SIG-M5 (cell line): Measurements from ENCODE around the gene PCSK9.
"Not testable (repeated sequence)": the region's sequence is repeated elsewhere in the genome, so short reads cannot be mapped to it uniquely, and the experiment has no call there.

Experiments
- DNase-seq: peaks from one replicate; lab custom pipeline; 2025; lab: John Stamatoyannopoulos, UW

PCSK9 gene

GRCh38 chr1:55010194-55010886, 29.0 kb upstream of the PCSK9 start:
- no peak for DNase-seq

GRCh38 chr1:55010887-55011217, 28.5 kb upstream of the PCSK9 start:
- DNase-seq, result no peak

- no peak for DNase-seq
These were observed 26.7 kb upstream of the PCSK9 start for GRCh38 chr1:55012661-55013060.

- DNase-seq, result no peak
These were observed 24.2 kb upstream of the PCSK9 start for GRCh38 chr1:55015123-55015522.

- no peak for DNase-seq
These were observed 23.4 kb upstream of the PCSK9 start for GRCh38 chr1:55015731-55016620.

GRCh38 chr1:55018395-55018794, 21.0 kb upstream of the PCSK9 start:
- no peak for DNase-seq

- DNase-seq, result no peak
These were observed 17.3 kb upstream of the PCSK9 start for GRCh38 chr1:55021942-55022546.

- not testable (repeated sequence) for DNase-seq
These were observed 15.2 kb upstream of the PCSK9 start for GRCh38 chr1:55024163-55024562.

GRCh38 chr1:55026682-55027081, 12.7 kb upstream of the PCSK9 start:
- DNase-seq, result not testable (repeated sequence)

- not testable (repeated sequence) for DNase-seq
These were observed 8.2 kb upstream of the PCSK9 start for GRCh38 chr1:55031098-55031497.

GRCh38 chr1:55033265-55033614, 6.1 kb upstream of the PCSK9 start:
- no peak for DNase-seq

- DNase-seq, result no peak
These were observed 4.7 kb upstream of the PCSK9 start for GRCh38 chr1:55034476-55035133.

GRCh38 chr1:55035904-55036303, 3.4 kb upstream of the PCSK9 start:
- DNase-seq, result no peak

GRCh38 chr1:55037733-55038551, 1.4 kb upstream of the PCSK9 start:
- DNase-seq, result no peak

GRCh38 chr1:55038552-55038838, 853 bp upstream of the PCSK9 start:
- no peak for DNase-seq

GRCh38 chr1:55038974-55039341, 390 bp upstream of the PCSK9 start:
- DNase-seq, result no peak

GRCh38 chr1:55040083-55040932, 960 bp downstream of the PCSK9 start:
- DNase-seq, result no peak

- DNase-seq, result no peak
These were observed 1.7 kb downstream of the PCSK9 start for GRCh38 chr1:55040933-55041494.

GRCh38 chr1:55041613-55042012, 2.3 kb downstream of the PCSK9 start:
- no peak for DNase-seq

GRCh38 chr1:55043011-55043410, 3.7 kb downstream of the PCSK9 start:
- no peak for DNase-seq

GRCh38 chr1:55043726-55044125, 4.4 kb downstream of the PCSK9 start:
- no peak for DNase-seq
